Measurements from ENCODE around the gene COG3.

Gene COG3

GRCh38 chr13:45529758-45530157 lies 65.0 kb downstream of the COG3 start:
- Histone ChIP-seq H3K79me2 (ENCODE audit: control insufficient read depth, insufficient read depth, low read length, poor library complexity) (no peaks in the 10 kb centered on the region), H3K4me1 (ENCODE audit: control insufficient read depth in 1 of 2, insufficient read depth in 2 of 2, low read length in 2 of 2) (peaks cover 0 to 2% of the 10 kb centered on the region in 2 experiments), H3K4ac (ENCODE audit: low read depth, low read length) (no peak overlapping the region), H3K9me3 (ENCODE audit: insufficient read depth, low read depth, low read length) (no peaks in the 10 kb centered on the region), H3K23ac (ENCODE audit: low read length) (no peak overlapping the region), H2BK12ac (ENCODE audit: low read length) (no peak overlapping the region), H3K4me3 (ENCODE audit: low read depth, low read length) (no peak overlapping the region), H2BK5ac (ENCODE audit: low read depth, low read length, poor library complexity) (no peak overlapping the region), H3K4me2 (ENCODE audit: low read length) (no peak overlapping the region), H2AFZ (ENCODE audit: insufficient read depth, low read length, poor library complexity) (no peak overlapping the region), H3K14ac (ENCODE audit: low read length) (no peak overlapping the region), H2AK5ac (ENCODE audit: low read length) (no peak overlapping the region), H3K18ac (ENCODE audit: low read length) (no peak overlapping the region), H4K8ac (ENCODE audit: low read depth, low read length) (no peak overlapping the region), H4K12ac (ENCODE audit: low read depth, low read length) (no peak overlapping the region), H3K27ac (ENCODE audit: low read depth, low read length) (no peak overlapping the region), H3K36me3 (ENCODE audit: control insufficient read depth in 1 of 2, insufficient read depth in 2 of 2, low read length in 2 of 2) (peaks cover 14 to 25% of the 10 kb centered on the region in 2 experiments), H4K91ac (ENCODE audit: low read depth, low read length) (no peak overlapping the region), H3K9ac (ENCODE audit: low read length) (no peak overlapping the region), H2BK120ac (ENCODE audit: insufficient read depth, low read length, poor library complexity) (no peak overlapping the region), H3K27me3 (ENCODE audit: insufficient read depth, low read length) (no peaks in the 10 kb centered on the region), H3K79me1 (ENCODE audit: low read length) (peaks cover 2% of the 10 kb centered on the region)
- DNase-seq, result no peak
- no CpG with 5 or more reads among the region's 3 CpGs for WGBS (ENCODE audit: extremely low coverage, insufficient coverage, insufficient read length)

GRCh38 chr13:45534604-45535003 lies 69.9 kb downstream of the COG3 start:
- H3K14ac ChIP-seq (ENCODE audit: low read length), result no peak overlapping the region
- H2AK5ac ChIP-seq (ENCODE audit: low read length), result no peak overlapping the region
- H3K9ac ChIP-seq (ENCODE audit: low read length), result no peak overlapping the region
- no peaks in the 10 kb centered on the region for H3K4me1 ChIP-seq (ENCODE audit: control insufficient read depth in 1 of 2, insufficient read depth in 2 of 2, low read length in 2 of 2)
- no peak overlapping the region for H3K18ac ChIP-seq (ENCODE audit: low read length)
- no CpG with 5 or more reads among the region's 9 CpGs for WGBS (ENCODE audit: extremely low coverage, insufficient coverage, insufficient read length)
- no peak overlapping the region for H2AFZ ChIP-seq (ENCODE audit: insufficient read depth, low read length, poor library complexity)
- no peak overlapping the region for H4K8ac ChIP-seq (ENCODE audit: low read depth, low read length)
- no peak overlapping the region for H3K4me2 ChIP-seq (ENCODE audit: low read length)
- H3K27ac ChIP-seq (ENCODE audit: low read depth, low read length), result no peak overlapping the region
- no peak overlapping the region for H4K12ac ChIP-seq (ENCODE audit: low read depth, low read length)
- H3K27me3 ChIP-seq (ENCODE audit: insufficient read depth, low read length), result no peaks in the 10 kb centered on the region
- H3K36me3 ChIP-seq (ENCODE audit: control insufficient read depth in 1 of 2, insufficient read depth in 2 of 2, low read length in 2 of 2), result peaks cover 15 to 30% of the 10 kb centered on the region in 2 experiments
- no peaks in the 10 kb centered on the region for H3K9me3 ChIP-seq (ENCODE audit: insufficient read depth, low read depth, low read length)
- H2BK12ac ChIP-seq (ENCODE audit: low read length), result no peak overlapping the region
- no peak overlapping the region for H3K4ac ChIP-seq (ENCODE audit: low read depth, low read length)
- no peak overlapping the region for H2BK120ac ChIP-seq (ENCODE audit: insufficient read depth, low read length, poor library complexity)
- H3K79me1 ChIP-seq (ENCODE audit: low read length), result no peaks in the 10 kb centered on the region
- no peaks in the 10 kb centered on the region for H3K79me2 ChIP-seq (ENCODE audit: control insufficient read depth, insufficient read depth, low read length, poor library complexity)
- no peak overlapping the region for H3K23ac ChIP-seq (ENCODE audit: low read length)
- DNase-seq, result no peak
- H4K91ac ChIP-seq (ENCODE audit: low read depth, low read length), result no peak overlapping the region
- H2BK5ac ChIP-seq (ENCODE audit: low read depth, low read length, poor library complexity), result no peak overlapping the region
- H3K4me3 ChIP-seq (ENCODE audit: low read depth, low read length), result no peak overlapping the region

- Histone ChIP-seq H3K14ac (ENCODE audit: low read length) (no peak overlapping the region), H3K79me1 (ENCODE audit: low read length) (no peaks in the 10 kb centered on the region), H2AK5ac (ENCODE audit: low read length) (no peak overlapping the region), H2BK12ac (ENCODE audit: low read length) (no peak overlapping the region), H4K8ac (ENCODE audit: low read depth, low read length) (no peak overlapping the region), H3K9me3 (ENCODE audit: insufficient read depth, low read depth, low read length) (no peaks in the 10 kb centered on the region), H4K91ac (ENCODE audit: low read depth, low read length) (no peak overlapping the region), H3K27me3 (ENCODE audit: insufficient read depth, low read length) (no peaks in the 10 kb centered on the region), H3K36me3 (ENCODE audit: control insufficient read depth in 1 of 2, insufficient read depth in 2 of 2, low read length in 2 of 2) (peaks cover 15 to 27% of the 10 kb centered on the region in 2 experiments), H4K12ac (ENCODE audit: low read depth, low read length) (no peak overlapping the region), H2BK120ac (ENCODE audit: insufficient read depth, low read length, poor library complexity) (no peak overlapping the region), H3K9ac (ENCODE audit: low read length) (no peak overlapping the region), H3K79me2 (ENCODE audit: control insufficient read depth, insufficient read depth, low read length, poor library complexity) (no peaks in the 10 kb centered on the region), H3K4me3 (ENCODE audit: low read depth, low read length) (no peak overlapping the region), H3K4me1 (ENCODE audit: control insufficient read depth in 1 of 2, insufficient read depth in 2 of 2, low read length in 2 of 2) (no peaks in the 10 kb centered on the region), H3K18ac (ENCODE audit: low read length) (no peak overlapping the region), H2AFZ (ENCODE audit: insufficient read depth, low read length, poor library complexity) (no peak overlapping the region), H3K4ac (ENCODE audit: low read depth, low read length) (no peak overlapping the region), H3K23ac (ENCODE audit: low read length) (no peak overlapping the region), H2BK5ac (ENCODE audit: low read depth, low read length, poor library complexity) (no peak overlapping the region), H3K27ac (ENCODE audit: low read depth, low read length) (no peak overlapping the region), H3K4me2 (ENCODE audit: low read length) (no peak overlapping the region)
- DNase-seq, result no peak
- no CpG with 5 or more reads among the region's 2 CpGs for WGBS (ENCODE audit: extremely low coverage, insufficient coverage, insufficient read length)
These were observed 71.5 kb downstream of the COG3 start for GRCh38 chr13:45536224-45536623.

- Histone ChIP-seq H3K9me3 (ENCODE audit: insufficient read depth, low read depth, low read length) (no peaks in the 10 kb centered on the region), H3K27ac (ENCODE audit: low read depth, low read length) (no peak overlapping the region), H3K79me2 (ENCODE audit: control insufficient read depth, insufficient read depth, low read length, poor library complexity) (no peaks in the 10 kb centered on the region), H3K36me3 (ENCODE audit: control insufficient read depth in 1 of 2, insufficient read depth in 2 of 2, low read length in 2 of 2) (peaks cover 12 to 23% of the 10 kb centered on the region in 2 experiments), H3K4me1 (ENCODE audit: control insufficient read depth in 1 of 2, insufficient read depth in 2 of 2, low read length in 2 of 2) (no peaks in the 10 kb centered on the region), H3K4me2 (ENCODE audit: low read length) (no peak overlapping the region), H2BK5ac (ENCODE audit: low read depth, low read length, poor library complexity) (no peak overlapping the region), H3K27me3 (ENCODE audit: insufficient read depth, low read length) (no peaks in the 10 kb centered on the region), H2AFZ (ENCODE audit: insufficient read depth, low read length, poor library complexity) (no peak overlapping the region), H4K91ac (ENCODE audit: low read depth, low read length) (no peak overlapping the region), H3K18ac (ENCODE audit: low read length) (no peak overlapping the region), H4K8ac (ENCODE audit: low read depth, low read length) (no peak overlapping the region), H2AK5ac (ENCODE audit: low read length) (no peak overlapping the region), H3K79me1 (ENCODE audit: low read length) (no peaks in the 10 kb centered on the region), H3K23ac (ENCODE audit: low read length) (no peak overlapping the region), H4K12ac (ENCODE audit: low read depth, low read length) (no peak overlapping the region), H2BK120ac (ENCODE audit: insufficient read depth, low read length, poor library complexity) (no peak overlapping the region), H2BK12ac (ENCODE audit: low read length) (no peak overlapping the region), H3K14ac (ENCODE audit: low read length) (no peak overlapping the region), H3K9ac (ENCODE audit: low read length) (no peak overlapping the region), H3K4me3 (ENCODE audit: low read depth, low read length) (no peak overlapping the region), H3K4ac (ENCODE audit: low read depth, low read length) (no peak overlapping the region)
- DNase-seq, result no peak
- WGBS (ENCODE audit: extremely low coverage, insufficient coverage, insufficient read length), result no CpG with 5 or more reads among the region's 1 CpG
These were observed 72.8 kb downstream of the COG3 start for GRCh38 chr13:45537516-45537915.
